Sigmoid colon (tissue), 7 donors: ENCODE data around the gene PDE6B. TPM values are rescaled to one million over a fixed set of nuclear protein-coding genes. Genes with fewer than 3 reads are reported as not detected.

Experiments
- DNase-seq: peaks from one replicate; pipeline ENCODE4 v3.0.0-alpha.2; 2019
- H3K27ac ChIP-seq, 4 donors: fragments of 200-600 bp; sonication (generic); one replicate each; pipeline ENCODE4 v1.5.1; 2016 to 2019; ENCODE audit warnings: mild to moderate bottlenecking in 1 of 4
- H3K27me3 ChIP-seq, 3 donors: fragments of 200-600 bp; sonication (generic); one replicate each; pipeline ENCODE4 v1.5.1; 2019; ENCODE audit warnings: mild to moderate bottlenecking in 1 of 3
- H3K36me3 ChIP-seq, 4 donors: fragments of 200-600 bp; sonication (generic); one replicate each; pipeline ENCODE4 v1.5.1; 2016 to 2019
- H3K4me1 ChIP-seq, 4 donors: fragments of 200-600 bp; sonication (generic); one replicate each; pipeline ENCODE4 v1.5.1; 2017 to 2019
- H3K4me3 ChIP-seq, 4 donors: fragments of 200-600 bp; sonication (generic); one replicate each; pipeline ENCODE4 v1.5.1; 2017 to 2019; ENCODE audit warnings: mild to moderate bottlenecking in 2 of 4, moderate library complexity in 1 of 4
- H3K9me3 ChIP-seq, 4 donors: fragments of 200-600 bp in 3 of 4; sonication (generic) in 3 of 4; one replicate each; pipeline versions ENCODE4 v1.5.1 to v1.6.1; 2013 to 2019
- CTCF ChIP-seq, 4 experiments: fragments of 450-650 bp in 3 of 4; fragments of 200-600 bp in 1 of 4; IDR thresholded peaks; one replicate each; pipeline ENCODE4 v1.5.1; 2016 to 2019; ENCODE audit warnings: antibody characterized with exemption in 4 of 4, mild to moderate bottlenecking in 3 of 4, moderate library complexity in 2 of 4
- EP300 ChIP-seq, 4 donors: sonication (generic); formaldehyde crosslinking; IDR thresholded peaks; one replicate each; pipeline ENCODE4 v1.6.1; 2017; ENCODE audit warnings: antibody characterized with exemption in 4 of 4
- POLR2A ChIP-seq, 2 donors: fragments of 450-650 bp; IDR thresholded peaks; one replicate each; pipeline ENCODE4 v1.6.1; 2016; ENCODE audit warnings: antibody characterized with exemption in 2 of 2, mild to moderate bottlenecking in 2 of 2, moderate library complexity in 2 of 2
- POLR2AphosphoS5 ChIP-seq, 4 donors: sonication (generic); formaldehyde crosslinking; IDR thresholded peaks; one replicate each; pipeline ENCODE4 v1.6.1; 2017; ENCODE audit warnings: antibody characterized with exemption in 4 of 4
- WGBS, 2 donors: extraction: QIAGEN DNeasy Blood & Tissue Kit; methylation state at CpG; one replicate each; pipeline ENCODE4 v1.1.7; 2013; 5-methylcytosine and 5-hydroxymethylcytosine counted together
- intact Hi-C: fragments of 100-400 bp; cut with DNase I; formaldehyde crosslinking; loops from one replicate; pipeline ENCODE4 v1.15.1; 2023
- polyA plus RNA-seq, 3 donors: library from polyadenylated mRNA; stranded (reverse); fragments of 200-250 nt; gene quantifications; one replicate each; pipeline ENCODE4 v1.2.3, GENCODE V29; 2013
- total RNA-seq, 4 donors: library from RNA; depleted of rRNA; stranded (reverse); fragments of >200 nt; gene quantifications; one replicate each; pipeline ENCODE4 v1.1.0, GENCODE V29; 2016
- donor health status: healthy with polysubstance abuse.
- donor health status: Bipolar disorder and iron deficiency.
- donor health status: healthy.

PDE6B gene
- total and polyA plus RNA-seq, 7 donors, result under 0.01 to 5.4 (median 1.5) TPM; not detected in 1

GRCh38 chr4:605702-606425 lies 19.5 kb upstream of the PDE6B start:
- Histone ChIP-seq H3K4me1 (no peaks in the 10 kb centered on the region), H3K27ac (no peak overlapping the region), H3K9me3 (no peaks in the 10 kb centered on the region), H3K36me3 (no peaks in the 10 kb centered on the region), H3K27me3 (peaks cover 0 to 39% (median 9%) of the 10 kb centered on the region in 3 donors), H3K4me3 (no peak overlapping the region)
- intact Hi-C loops, result no loop called here
- 89% methylated on average over 17 of the region's 17 CpGs for WGBS, 2 donors
- DNase-seq, result no peak
- no peak for TF ChIP-seq POLR2A (IDR thresholded peaks at IDR 0.05)
- no peak for TF ChIP-seq CTCF (IDR thresholded peaks at IDR 0.05)
- no peak for TF ChIP-seq POLR2AphosphoS5 (IDR thresholded peaks at IDR 0.05)
- no peak for TF ChIP-seq EP300 (IDR thresholded peaks at IDR 0.05)

- H3K27me3 ChIP-seq, result peaks cover 0 to 38% (median 6%) of the 10 kb centered on the region in 3 donors
- DNase-seq, result no peak
Observed at GRCh38 chr4:608236-608635, 17.1 kb upstream of the PDE6B start.

GRCh38 chr4:609400-610050 lies 15.8 kb upstream of the PDE6B start:
- Histone ChIP-seq H3K9me3 (no peaks in the 10 kb centered on the region), H3K27ac (no peak overlapping the region), H3K4me1 (no peaks in the 10 kb centered on the region), H3K4me3 (no peak overlapping the region), H3K27me3 (peaks cover 0 to 38% (median 6%) of the 10 kb centered on the region in 3 donors), H3K36me3 (no peaks in the 10 kb centered on the region)
- no peak for DNase-seq
- intact Hi-C loops, result no loop called here
- 79 to 82% methylated on average over 8 of the region's 8 CpGs for WGBS, 2 donors
- no peak for TF ChIP-seq CTCF (IDR thresholded peaks at IDR 0.05)
- no peak for TF ChIP-seq POLR2A (IDR thresholded peaks at IDR 0.05)
- no peak for TF ChIP-seq POLR2AphosphoS5 (IDR thresholded peaks at IDR 0.05)
- no peak for TF ChIP-seq EP300 (IDR thresholded peaks at IDR 0.05)

More at GRCh38 chr4:608236-608635, 17.1 kb upstream of the PDE6B start:
- 51 to 64% methylated on average over 7 of the region's 7 CpGs for WGBS, 2 donors
- no peaks in the 10 kb centered on the region for H3K4me1 ChIP-seq
- no peaks in the 10 kb centered on the region for H3K36me3 ChIP-seq
- H3K27ac ChIP-seq, result no peak overlapping the region
- no peak overlapping the region for H3K4me3 ChIP-seq
- TF ChIP-seq CTCF (IDR thresholded peaks at IDR 0.05), result no peak
- no peak for TF ChIP-seq POLR2A (IDR thresholded peaks at IDR 0.05)
- no peak for TF ChIP-seq EP300 (IDR thresholded peaks at IDR 0.05)
- TF ChIP-seq POLR2AphosphoS5 (IDR thresholded peaks at IDR 0.05), result no peak
- H3K9me3 ChIP-seq, result no peaks in the 10 kb centered on the region
- intact Hi-C loops, result no loop called here

GRCh38 chr4:610411-611261 lies 14.7 kb upstream of the PDE6B start:
- peaks cover 0 to 38% (median 6%) of the 10 kb centered on the region in 3 donors for H3K27me3 ChIP-seq
- H3K4me3 ChIP-seq, result no peak overlapping the region
- no peaks in the 10 kb centered on the region for H3K36me3 ChIP-seq
- WGBS, 2 donors, result 15 to 57% methylated on average over 10 of the region's 10 CpGs
- H3K27ac ChIP-seq, result no peak overlapping the region
- no peak for DNase-seq
- H3K4me1 ChIP-seq, result no peaks in the 10 kb centered on the region
- TF ChIP-seq POLR2A (IDR thresholded peaks at IDR 0.05) (no peak), POLR2AphosphoS5 (IDR thresholded peaks at IDR 0.05) (no peak), EP300 (IDR thresholded peaks at IDR 0.05) (no peak), CTCF (IDR thresholded peaks at IDR 0.05) (no peak)
- intact Hi-C loops, result no loop called here
- no peaks in the 10 kb centered on the region for H3K9me3 ChIP-seq
